Calu3 (cell line): ENCODE results near the gene PLXNA2. TPM values are rescaled to one million over a fixed set of nuclear protein-coding genes. Genes with fewer than 3 reads are reported as not detected.

Source experiments
- BruUV-seq: library from RNA; stranded (reverse); fragments of 400-500 nt; replicated peaks from 2 replicates; lab custom pipeline; 2021; lab: Mats Ljungman, UMichigan
- CTCF ChIA-PET: fragments of 300-600 bp; sonication (Branson Sonifier 250); formaldehyde crosslinking; loops from one replicate; lab custom pipeline; 2022; ENCODE audit warnings: antibody characterized with exemption; lab: Charles Lee
- DNase-seq: peaks from one replicate; pipeline ENCODE4 v3.0.0; 2022
- H3K27ac Mint-ChIP-seq: one replicate; pipeline ENCODE4 v1.8.0; 2022; ENCODE audit warnings: mixed read lengths; ENCODE audit not compliant: unreplicated experiment
- H3K27me3 Mint-ChIP-seq: one replicate; pipeline ENCODE4 v1.8.0; 2022; ENCODE audit warnings: mixed read lengths; ENCODE audit not compliant: unreplicated experiment
- H3K36me3 Mint-ChIP-seq: one replicate; pipeline ENCODE4 v1.8.0; 2022; ENCODE audit warnings: mild to moderate bottlenecking, moderate library complexity, mixed read lengths; ENCODE audit not compliant: insufficient read depth, unreplicated experiment
- H3K4me1 Mint-ChIP-seq: one replicate; pipeline ENCODE4 v1.8.0; 2022; ENCODE audit warnings: mild to moderate bottlenecking, low read depth, mixed read lengths; ENCODE audit not compliant: unreplicated experiment
- H3K4me3 Mint-ChIP-seq: one replicate; pipeline ENCODE4 v1.8.0; 2022; ENCODE audit warnings: mild to moderate bottlenecking, low read depth, moderate library complexity, mixed read lengths; ENCODE audit not compliant: unreplicated experiment
- H3K9me3 Mint-ChIP-seq: one replicate; pipeline ENCODE4 v1.8.0; 2022; ENCODE audit warnings: low read depth, mixed read lengths; ENCODE audit not compliant: unreplicated experiment
- intact Hi-C: fragments of 100-400 bp; cut with micrococcal nuclease; formaldehyde crosslinking; loops from one replicate; pipeline ENCODE4 v1.10.0; 2022; ENCODE audit not compliant: unreplicated experiment
- total RNA-seq: library from RNA; stranded (reverse); gene quantifications from 2 replicates; pipeline ENCODE4 v1.2.3, GENCODE V29; 2022
- TF ChIP-seq, protein P1 (sequence below): fragments of 200-600 bp; IDR thresholded peaks from one replicate; pipeline ENCODE4 v1.8.0; 2022; ENCODE audit warnings: antibody characterized with exemption; ENCODE audit not compliant: unreplicated experiment

PLXNA2 gene
- total RNA-seq, 1 experiment from 2014 or later: 16.2 TPM

DNA sequence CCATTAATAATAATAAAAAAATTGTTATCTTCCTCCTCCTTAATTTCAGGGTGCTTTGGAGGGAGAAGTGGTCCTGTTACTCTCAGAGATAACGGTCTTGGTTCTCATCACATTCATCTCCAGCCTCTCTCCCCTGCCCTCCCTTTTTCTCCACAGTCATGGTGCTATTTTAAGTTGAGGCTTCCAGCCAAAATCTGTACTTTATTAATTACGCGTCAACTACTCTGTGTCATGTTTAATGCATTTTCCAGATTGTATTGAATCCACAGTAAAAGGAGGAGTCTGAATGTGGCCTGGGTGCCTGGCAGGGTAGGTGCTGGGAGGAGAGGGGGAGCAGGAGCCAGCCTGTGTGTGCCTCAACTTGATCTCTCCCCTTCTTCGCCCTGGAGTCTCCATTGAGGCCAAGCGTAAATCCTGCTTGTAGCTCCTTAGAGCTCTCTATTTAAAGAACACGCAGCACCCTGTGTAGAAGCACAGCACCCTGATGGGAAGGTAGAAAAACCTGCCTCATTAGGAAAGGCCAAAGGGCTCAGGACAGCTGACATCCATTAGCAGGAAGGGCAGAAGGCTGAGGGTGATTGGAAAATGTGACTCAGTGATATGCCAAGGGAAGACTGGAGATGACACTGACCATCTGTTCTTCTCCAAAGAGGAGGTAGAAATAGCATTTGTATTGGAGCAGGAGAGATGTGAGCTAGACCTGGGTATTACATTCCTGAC is 82.4 kb downstream of the PLXNA2 start:
- DNase-seq: no peak
- TF ChIP-seq, protein P1, sequence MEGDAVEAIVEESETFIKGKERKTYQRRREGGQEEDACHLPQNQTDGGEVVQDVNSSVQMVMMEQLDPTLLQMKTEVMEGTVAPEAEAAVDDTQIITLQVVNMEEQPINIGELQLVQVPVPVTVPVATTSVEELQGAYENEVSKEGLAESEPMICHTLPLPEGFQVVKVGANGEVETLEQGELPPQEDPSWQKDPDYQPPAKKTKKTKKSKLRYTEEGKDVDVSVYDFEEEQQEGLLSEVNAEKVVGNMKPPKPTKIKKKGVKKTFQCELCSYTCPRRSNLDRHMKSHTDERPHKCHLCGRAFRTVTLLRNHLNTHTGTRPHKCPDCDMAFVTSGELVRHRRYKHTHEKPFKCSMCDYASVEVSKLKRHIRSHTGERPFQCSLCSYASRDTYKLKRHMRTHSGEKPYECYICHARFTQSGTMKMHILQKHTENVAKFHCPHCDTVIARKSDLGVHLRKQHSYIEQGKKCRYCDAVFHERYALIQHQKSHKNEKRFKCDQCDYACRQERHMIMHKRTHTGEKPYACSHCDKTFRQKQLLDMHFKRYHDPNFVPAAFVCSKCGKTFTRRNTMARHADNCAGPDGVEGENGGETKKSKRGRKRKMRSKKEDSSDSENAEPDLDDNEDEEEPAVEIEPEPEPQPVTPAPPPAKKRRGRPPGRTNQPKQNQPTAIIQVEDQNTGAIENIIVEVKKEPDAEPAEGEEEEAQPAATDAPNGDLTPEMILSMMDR: no peak
- CTCF ChIA-PET: interaction anchor here (2.1 kb wide), 1 partner anchor 30 kb away, joined by 8 read pairs; no protein-coding TSS in a partner anchor
- Mint-ChIP-seq H3K36me3 (no peaks in the 10 kb centered on the region), H3K9me3 (no peaks in the 10 kb centered on the region), H3K27ac (no peak overlapping the region), H3K4me3 (no peak overlapping the region), H3K4me1 (peaks cover 15% of the 10 kb centered on the region), H3K27me3 (peaks cover 18% of the 10 kb centered on the region)
- intact Hi-C loops: no loop called here
- no TSS peak for BruUV-seq

DNA sequence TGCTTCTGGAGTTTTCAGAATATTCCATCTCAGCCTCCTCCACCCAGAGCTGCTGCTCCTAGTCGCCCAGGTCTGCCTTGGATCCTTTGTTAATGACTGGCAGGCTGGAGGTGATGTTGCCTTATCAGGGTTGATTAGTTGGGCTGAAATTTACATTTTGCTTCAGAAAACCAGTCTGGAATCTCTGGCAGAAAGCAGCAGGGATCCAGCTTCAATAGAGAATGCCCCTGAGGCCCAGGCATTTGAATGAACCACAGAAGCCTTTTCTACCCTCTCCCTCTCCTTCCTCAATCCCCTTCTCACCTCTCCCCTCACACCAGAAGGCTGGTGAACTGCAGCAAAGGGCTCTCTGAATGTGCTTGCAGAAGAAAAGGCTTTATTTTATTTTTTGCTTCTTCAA is 83.2 kb downstream of the PLXNA2 start:
- BruUV-seq: no TSS peak
- no peaks in the 10 kb centered on the region for H3K36me3 Mint-ChIP-seq

DNA sequence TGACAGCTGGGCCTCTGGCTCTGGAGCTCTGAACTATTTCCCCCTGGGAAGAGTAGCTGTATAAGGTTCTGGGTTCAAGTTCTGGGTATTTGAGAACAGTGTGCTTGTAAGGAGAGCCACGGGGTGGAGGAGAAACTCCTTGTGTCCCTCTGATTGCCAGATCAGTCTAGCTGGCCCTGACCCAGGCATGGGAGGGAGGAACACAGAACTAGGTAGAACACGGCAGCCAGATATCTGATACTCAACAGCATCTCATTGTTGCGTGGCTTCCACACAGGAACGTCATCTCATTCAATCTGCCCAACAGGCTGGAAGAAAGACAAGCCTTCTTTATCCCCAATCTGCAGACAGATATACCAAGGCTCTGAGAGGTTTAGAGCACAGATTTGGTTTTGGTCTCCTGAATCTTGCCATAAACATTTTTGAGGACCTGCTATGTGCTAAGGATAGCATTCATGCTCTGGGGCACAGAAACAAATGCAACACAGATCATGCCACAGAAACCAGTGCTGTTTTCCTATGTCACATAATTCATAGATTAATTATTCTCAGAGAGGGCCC is 83.8 kb downstream of the PLXNA2 start:
- H3K27ac Mint-ChIP-seq: no peak overlapping the region
- no peaks in the 10 kb centered on the region for H3K9me3 Mint-ChIP-seq
- no peak for DNase-seq
- BruUV-seq: no TSS peak
- H3K4me3 Mint-ChIP-seq: no peak overlapping the region
- TF ChIP-seq, protein P1: no peak
- peaks cover 15% of the 10 kb centered on the region for H3K4me1 Mint-ChIP-seq
- H3K27me3 Mint-ChIP-seq: peaks cover 18% of the 10 kb centered on the region
- H3K36me3 Mint-ChIP-seq: no peaks in the 10 kb centered on the region
- intact Hi-C loops: no loop called here
- CTCF ChIA-PET: no interaction called here

More for the DNA sequence above, 83.2 kb downstream of the PLXNA2 start:
- DNase-seq: no peak
- Mint-ChIP-seq H3K27me3 (peaks cover 18% of the 10 kb centered on the region), H3K27ac (no peak overlapping the region), H3K9me3 (no peaks in the 10 kb centered on the region), H3K4me3 (no peak overlapping the region), H3K4me1 (peaks cover 15% of the 10 kb centered on the region)
- TF ChIP-seq, protein P1: no peak
- intact Hi-C loops: no loop called here
- CTCF ChIA-PET: no interaction called here

DNA sequence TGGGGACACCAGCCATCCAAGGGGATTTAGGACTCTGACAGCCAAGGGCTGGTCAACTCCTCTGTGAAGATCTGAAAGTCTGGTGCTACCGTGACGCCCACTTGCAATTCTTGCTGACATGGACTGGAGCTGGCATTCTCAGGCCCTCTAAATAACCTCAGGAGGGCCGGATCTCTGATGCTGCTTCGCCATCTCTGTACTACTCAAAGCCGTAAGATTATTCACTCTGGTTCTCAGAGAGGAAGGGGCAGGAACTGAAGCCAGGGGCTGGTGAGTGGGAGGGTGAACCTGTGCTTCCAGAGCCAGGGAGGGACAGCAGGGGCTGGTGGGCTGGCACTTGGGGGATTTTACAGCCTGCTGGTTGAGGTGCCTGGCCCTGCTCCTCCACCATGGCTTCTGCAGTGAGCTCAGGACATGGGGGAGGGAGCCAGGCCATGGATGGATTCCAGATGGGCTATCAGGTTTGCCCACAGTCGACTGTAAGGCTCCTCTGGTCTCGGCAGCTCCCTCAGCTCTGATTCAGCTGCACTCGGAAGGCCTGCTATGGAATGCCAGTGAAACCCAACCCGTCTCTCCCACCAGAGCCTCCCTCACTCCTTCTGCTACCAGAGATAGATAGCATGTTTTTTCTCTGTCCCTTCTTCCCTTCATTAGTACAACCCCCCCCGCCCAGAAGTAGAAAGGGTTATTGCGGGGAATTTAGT is 84.5 kb downstream of the PLXNA2 start:
- Mint-ChIP-seq H3K36me3 (no peaks in the 10 kb centered on the region), H3K4me1 (peaks cover 20% of the 10 kb centered on the region), H3K9me3 (no peaks in the 10 kb centered on the region), H3K4me3 (no peak overlapping the region), H3K27me3 (peaks cover 18% of the 10 kb centered on the region), H3K27ac (no peak overlapping the region)
- no TSS peak for BruUV-seq
- CTCF ChIA-PET: no interaction called here
- no peak for DNase-seq
- TF ChIP-seq, protein P1: no peak
- intact Hi-C loops: no loop called here
